ENCODE results near the gene GNMT. TPM values are rescaled to one million over a fixed set of nuclear protein-coding genes. Genes with fewer than 3 reads are reported as not detected.

The GNMT gene
- total RNA-seq, 4 donors from 2014 or later = 0.76 TPM; not detected in 3

DNA sequence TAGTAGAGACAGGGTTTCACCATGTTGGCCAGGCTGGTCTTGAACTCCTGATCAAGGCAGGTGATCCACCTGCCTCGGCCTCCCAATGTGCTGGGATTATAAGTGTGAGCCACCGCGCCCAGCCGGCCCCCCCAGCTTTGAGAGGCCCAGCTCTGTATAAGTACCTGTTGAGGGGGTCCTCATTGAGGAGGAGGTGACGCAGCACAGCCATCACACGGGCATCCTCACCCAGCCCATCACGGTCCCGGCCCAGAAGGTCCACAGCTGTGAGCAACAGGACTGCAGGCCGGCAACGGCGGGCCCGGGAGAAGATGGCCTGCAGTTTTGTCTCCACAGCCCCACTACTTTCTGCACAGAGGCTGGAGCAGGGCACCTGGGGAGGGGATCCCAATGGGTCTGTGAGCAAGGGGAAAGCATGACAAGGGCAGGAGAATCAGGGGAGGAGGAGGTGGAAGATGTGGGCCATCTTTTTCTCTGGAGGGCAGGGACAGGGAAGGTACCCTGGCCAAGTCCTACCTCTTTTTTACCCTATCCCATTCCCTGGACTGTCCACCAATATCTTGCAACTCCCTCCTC is 7.7 kb downstream of the GNMT start:
- TF ChIP-seq, protein P1, sequence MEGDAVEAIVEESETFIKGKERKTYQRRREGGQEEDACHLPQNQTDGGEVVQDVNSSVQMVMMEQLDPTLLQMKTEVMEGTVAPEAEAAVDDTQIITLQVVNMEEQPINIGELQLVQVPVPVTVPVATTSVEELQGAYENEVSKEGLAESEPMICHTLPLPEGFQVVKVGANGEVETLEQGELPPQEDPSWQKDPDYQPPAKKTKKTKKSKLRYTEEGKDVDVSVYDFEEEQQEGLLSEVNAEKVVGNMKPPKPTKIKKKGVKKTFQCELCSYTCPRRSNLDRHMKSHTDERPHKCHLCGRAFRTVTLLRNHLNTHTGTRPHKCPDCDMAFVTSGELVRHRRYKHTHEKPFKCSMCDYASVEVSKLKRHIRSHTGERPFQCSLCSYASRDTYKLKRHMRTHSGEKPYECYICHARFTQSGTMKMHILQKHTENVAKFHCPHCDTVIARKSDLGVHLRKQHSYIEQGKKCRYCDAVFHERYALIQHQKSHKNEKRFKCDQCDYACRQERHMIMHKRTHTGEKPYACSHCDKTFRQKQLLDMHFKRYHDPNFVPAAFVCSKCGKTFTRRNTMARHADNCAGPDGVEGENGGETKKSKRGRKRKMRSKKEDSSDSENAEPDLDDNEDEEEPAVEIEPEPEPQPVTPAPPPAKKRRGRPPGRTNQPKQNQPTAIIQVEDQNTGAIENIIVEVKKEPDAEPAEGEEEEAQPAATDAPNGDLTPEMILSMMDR (IDR thresholded peaks at IDR 0.05) = no peak
- no peak for TF ChIP-seq POLR2A (IDR thresholded peaks at IDR 0.05)
- Histone ChIP-seq H3K4me3 (no peak overlapping the region), H3K4me1 (peaks cover 0 to 4% (median 0%) of the 10 kb centered on the region in 3 donors), H3K27me3 (no peaks in the 10 kb centered on the region), H3K27ac (no peak overlapping the region), H3K9me3 (no peaks in the 10 kb centered on the region), H3K36me3 (peaks cover 0 to 63% (median 18%) of the 10 kb centered on the region in 3 donors)
- intact Hi-C loops (cut with DNase I) = loop anchor here (10.0 kb wide), 1 partner anchor 97 kb away; no protein-coding TSS in a partner anchor
- 94 to 100% methylated on average over 1 to 2 of the region's 12 CpGs for WGBS, 2 donors
- no peak for DNase-seq

DNA sequence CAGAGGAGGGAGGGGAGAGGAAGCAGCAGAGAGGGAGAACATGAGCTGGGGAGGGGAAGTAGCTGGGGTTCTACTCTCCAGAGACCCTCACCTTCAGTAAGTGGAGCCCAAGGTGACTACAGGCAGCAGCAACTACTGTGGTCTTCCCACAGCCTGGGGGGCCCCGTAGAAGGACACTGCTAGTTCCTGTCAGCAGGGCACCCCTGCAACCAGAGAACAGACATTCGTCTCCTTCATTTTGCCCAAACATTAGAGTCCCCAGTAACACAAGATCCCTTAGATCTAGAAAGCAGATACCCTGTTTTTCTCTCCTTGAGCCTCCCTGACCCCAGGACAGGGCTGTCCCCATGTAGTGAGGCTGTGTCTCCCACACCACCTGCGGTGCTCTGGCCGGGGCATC is 8.2 kb downstream of the GNMT start:
- H3K4me3 ChIP-seq = no peak overlapping the region
- TF ChIP-seq POLR2A (IDR thresholded peaks at IDR 0.05) = no peak
- TF ChIP-seq, protein P1 (IDR thresholded peaks at IDR 0.05) = no peak
- no peak overlapping the region for H3K27ac ChIP-seq
- peaks cover 0 to 4% (median 0%) of the 10 kb centered on the region in 3 donors for H3K4me1 ChIP-seq
- intact Hi-C loops (cut with DNase I) = loop anchor here (10.0 kb wide), 1 partner anchor 96 kb away; no protein-coding TSS in a partner anchor
- H3K27me3 ChIP-seq = no peaks in the 10 kb centered on the region
- H3K36me3 ChIP-seq = peaks cover 0 to 58% (median 19%) of the 10 kb centered on the region in 3 donors
- 56 to 83% methylated on average over 3 to 4 of the region's 4 CpGs for WGBS, 2 donors
- no peaks in the 10 kb centered on the region for H3K9me3 ChIP-seq
- no peak for DNase-seq

DNA sequence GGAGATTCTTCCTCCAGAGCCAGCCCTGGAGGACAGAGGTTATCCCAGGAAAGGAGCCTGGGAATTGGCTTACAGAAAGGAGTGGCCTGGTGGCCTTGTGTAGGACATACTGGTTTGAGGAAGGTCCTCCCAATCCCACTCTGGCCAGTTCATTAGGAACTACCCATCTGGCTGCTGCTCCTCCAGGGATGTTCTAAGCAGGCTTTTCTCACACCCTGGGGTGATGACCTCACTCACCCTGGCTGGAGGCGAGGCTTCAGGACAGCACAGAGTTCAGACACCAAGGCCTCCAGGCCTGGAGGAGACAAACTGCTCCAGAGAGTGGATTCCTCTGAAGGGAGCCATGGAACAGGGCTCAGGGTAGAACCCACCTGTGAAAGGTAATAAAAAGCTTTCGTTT is 8.9 kb downstream of the GNMT start:
- TF ChIP-seq, protein P1 (IDR thresholded peaks at IDR 0.05) = no peak
- no peak for TF ChIP-seq POLR2A (IDR thresholded peaks at IDR 0.05)
- DNase-seq = no peak
- Histone ChIP-seq H3K27me3 (no peaks in the 10 kb centered on the region), H3K27ac (no peak overlapping the region), H3K4me3 (no peak overlapping the region), H3K4me1 (peaks cover 0 to 4% (median 0%) of the 10 kb centered on the region in 3 donors), H3K9me3 (no peaks in the 10 kb centered on the region), H3K36me3 (peaks cover 0 to 55% (median 22%) of the 10 kb centered on the region in 3 donors)
- WGBS, 2 donors = 80 to 88% methylated on average over 1 of the region's 2 CpGs
- intact Hi-C loops (cut with DNase I) = loop anchor here (10.0 kb wide), 1 partner anchor 95 kb away; no protein-coding TSS in a partner anchor

DNA sequence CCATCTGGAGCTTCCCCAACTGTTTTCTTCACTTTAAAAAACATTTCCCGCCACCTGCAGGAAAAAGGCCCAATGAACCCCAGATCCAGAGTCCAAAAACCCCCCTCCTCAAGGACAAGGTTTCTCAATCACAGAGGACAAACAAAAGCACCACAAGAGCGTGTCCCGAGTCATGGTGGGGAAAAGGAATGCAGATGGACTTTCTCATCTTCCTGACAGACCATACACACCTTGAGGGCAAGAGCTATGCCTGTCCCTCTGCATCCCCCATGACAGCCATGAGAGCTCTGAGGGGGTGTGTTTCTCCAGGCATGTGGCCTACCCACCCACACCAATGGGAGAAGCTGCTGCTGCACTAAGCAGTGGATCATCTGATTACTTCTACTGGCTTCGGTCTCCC is 9.4 kb downstream of the GNMT start:
- Histone ChIP-seq H3K4me3 (no peak overlapping the region), H3K4me1 (peaks cover 3 to 4% (median 4%) of the 10 kb centered on the region in 3 donors), H3K27me3 (no peaks in the 10 kb centered on the region), H3K9me3 (no peaks in the 10 kb centered on the region), H3K36me3 (peaks cover 0 to 50% (median 22%) of the 10 kb centered on the region in 3 donors), H3K27ac (no peak overlapping the region)
- TF ChIP-seq POLR2A (IDR thresholded peaks at IDR 0.05) = no peak
- TF ChIP-seq, protein P1 (IDR thresholded peaks at IDR 0.05) = no peak
- 91 to 93% methylated on average over 3 to 4 of the region's 4 CpGs for WGBS, 2 donors
- intact Hi-C loops (cut with DNase I) = loop anchor here (10.0 kb wide), 1 partner anchor 95 kb away; no protein-coding TSS in a partner anchor
- DNase-seq = no peak

DNA sequence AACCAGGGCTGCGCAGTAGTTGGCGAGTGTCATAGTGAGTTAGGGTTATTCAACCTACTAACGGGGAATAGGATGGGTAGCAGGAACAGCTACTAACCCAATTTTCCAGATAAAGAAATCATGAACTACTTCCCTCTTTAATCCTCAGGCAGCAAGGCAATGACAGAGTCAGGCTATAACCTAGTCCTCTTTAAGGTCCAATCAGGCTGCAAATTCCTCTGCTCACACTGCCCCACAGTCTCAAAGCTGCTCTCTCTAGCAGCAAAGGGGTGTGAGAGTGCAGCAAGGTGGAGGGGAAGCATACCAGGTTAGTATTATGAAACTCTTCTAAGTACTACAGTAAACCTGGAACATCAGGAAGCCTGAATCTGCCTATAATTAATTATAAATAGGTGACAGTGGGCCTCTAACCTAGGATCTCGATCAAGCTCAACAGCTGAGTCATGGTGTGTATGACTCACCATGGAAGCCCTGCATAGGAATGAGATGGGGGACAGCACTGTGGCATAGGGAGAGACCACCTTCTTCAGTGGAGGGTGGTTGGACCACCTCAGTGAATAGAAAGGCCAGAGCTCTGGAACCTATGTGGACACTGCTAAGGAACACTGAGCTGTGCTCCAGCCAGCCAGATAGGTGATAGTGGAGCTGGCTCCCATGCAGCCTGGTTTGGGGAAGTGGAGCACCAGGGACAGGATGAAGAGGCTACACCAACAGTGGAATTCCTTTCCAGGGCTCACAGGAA is 10.5 kb downstream of the GNMT start:
- TF ChIP-seq, protein P1 (IDR thresholded peaks at IDR 0.05) = no peak
- no peak for TF ChIP-seq POLR2A (IDR thresholded peaks at IDR 0.05)
- Histone ChIP-seq H3K4me1 (peaks cover 4 to 14% (median 7%) of the 10 kb centered on the region in 3 donors), H3K4me3 (no peak overlapping the region), H3K9me3 (no peaks in the 10 kb centered on the region), H3K27ac (no peak overlapping the region), H3K36me3 (peaks cover 0 to 39% (median 22%) of the 10 kb centered on the region in 3 donors), H3K27me3 (no peaks in the 10 kb centered on the region)
- 69 to 72% methylated on average over 4 of the region's 4 CpGs for WGBS, 2 donors
- intact Hi-C loops (cut with DNase I) = no loop called here
- no peak for DNase-seq

Data from esophagus squamous epithelium (tissue), 5 donors.